Neural cell (in vitro differentiated cells): ENCODE results near the gene CCL15. TPM values are rescaled to one million over a fixed set of nuclear protein-coding genes. Genes with fewer than 3 reads are reported as not detected.

Source experiments
- H2AFZ ChIP-seq: fragments of 200-600, 300-800 bp; sonication (generic), shearing (Covaris generic); 2 replicates; pipeline ENCODE4 v1.6.0; 2014; ENCODE audit warnings: low read depth, mild to moderate bottlenecking, antibody characterized with exemption, low read length, moderate library complexity
- H3F3A ChIP-seq: fragments of 200-600 bp; shearing (Covaris generic); 2 replicates; pipeline ENCODE4 v1.6.1; 2016; ENCODE audit warnings: mild to moderate bottlenecking, moderate library complexity, mixed read lengths, antibody characterized with exemption, low read length; ENCODE audit not compliant: insufficient read depth, poor library complexity, severe bottlenecking
- H3K27ac ChIP-seq: fragments of 200-600, 300-800 bp; sonication (generic), shearing (Covaris generic); 2 replicates; pipeline ENCODE4 v1.5.1; 2014; ENCODE audit warnings: mild to moderate bottlenecking, low read length, moderate library complexity
- H3K27me3 ChIP-seq: fragments of 300-800, 200-600 bp; sonication (generic), shearing (Covaris generic); 2 replicates; pipeline ENCODE4 v1.6.0; 2014; ENCODE audit warnings: mild to moderate bottlenecking, low read depth, low read length, moderate library complexity; ENCODE audit not compliant: insufficient read depth
- H3K36me3 ChIP-seq: fragments of 300-800, 200-600 bp; sonication (generic), shearing (Covaris generic); 2 replicates; pipeline ENCODE4 v1.5.1; 2014; ENCODE audit warnings: mild to moderate bottlenecking, antibody characterized with exemption, low read length, moderate library complexity; ENCODE audit not compliant: insufficient read depth
- H3K4me2 ChIP-seq: fragments of 300-800, 200-600 bp; sonication (generic), shearing (Covaris generic); 2 replicates; pipeline ENCODE4 v1.6.0; 2014; ENCODE audit warnings: mild to moderate bottlenecking, low read length
- H3K4me3 ChIP-seq: fragments of 300-800, 200-600 bp; sonication (generic), shearing (Covaris generic); 2 replicates; pipeline ENCODE4 v1.5.1; 2014; ENCODE audit warnings: mild to moderate bottlenecking, low read length, moderate library complexity
- H3K79me2 ChIP-seq: fragments of 200-600 bp; shearing (Covaris generic); replicated peaks from 2 replicates; pipeline ENCODE4 v1.6.0; 2014; ENCODE audit warnings: mild to moderate bottlenecking, low read length, moderate library complexity; ENCODE audit not compliant: insufficient read depth
- H3K9ac ChIP-seq: fragments of 300-800, 200-600 bp; sonication (generic), shearing (Covaris generic); 2 replicates; pipeline ENCODE4 v1.6.1; 2016; ENCODE audit warnings: mild to moderate bottlenecking, low read length, mixed read lengths
- H3K9me2 ChIP-seq: fragments of 200-600 bp; shearing (Covaris generic); 2 replicates; pipeline ENCODE4 v1.6.1; 2016; ENCODE audit warnings: mild to moderate bottlenecking, low read length, mixed read lengths; ENCODE audit not compliant: insufficient read depth
- H3K9me3 ChIP-seq: fragments of 200-600, 300-800 bp; sonication (generic), shearing (Covaris generic); 2 replicates; pipeline ENCODE4 v1.6.1; 2016; ENCODE audit warnings: mild to moderate bottlenecking, mixed run types, low read length, moderate library complexity, mixed read lengths
- H4K20me1 ChIP-seq: fragments of 200-600 bp; shearing (Covaris generic); 2 replicates; pipeline ENCODE4 v1.6.1; 2016; ENCODE audit warnings: mild to moderate bottlenecking, mixed run types; ENCODE audit not compliant: insufficient read depth
- EP300 ChIP-seq: fragments of 450-650 bp; conservative IDR thresholded peaks from 2 replicates; pipeline ENCODE4 v1.6.1; 2014; ENCODE audit warnings: antibody characterized with exemption, mild to moderate bottlenecking, moderate library complexity; ENCODE audit not compliant: poor library complexity, severe bottlenecking
- EZH2 ChIP-seq: fragments of 200-600, 300-800 bp; shearing (Covaris generic), sonication (generic); IDR thresholded peaks from 2 replicates; pipeline ENCODE4 v1.6.1; 2014; ENCODE audit warnings: antibody characterized with exemption, low read length, borderline replicate concordance, mild to moderate bottlenecking; ENCODE audit not compliant: insufficient read depth, poor library complexity, severe bottlenecking
- MXI1 ChIP-seq: fragments of 450-650 bp; conservative IDR thresholded peaks from 2 replicates; pipeline ENCODE4 v1.6.1; 2014; ENCODE audit warnings: antibody characterized with exemption, mild to moderate bottlenecking; ENCODE audit not compliant: poor library complexity, severe bottlenecking
- POLR2AphosphoS5 ChIP-seq: IDR thresholded peaks from 2 replicates; pipeline ENCODE4 v1.6.1; 2012
- RAD21 ChIP-seq: fragments of 450-650 bp; conservative IDR thresholded peaks from 2 replicates; pipeline ENCODE4 v1.6.1; 2014; ENCODE audit warnings: antibody characterized with exemption, mild to moderate bottlenecking, moderate library complexity
- SMC3 ChIP-seq: fragments of 450-650 bp; conservative IDR thresholded peaks from 2 replicates; pipeline ENCODE4 v1.6.1; 2014; ENCODE audit warnings: antibody characterized with exemption, mild to moderate bottlenecking, moderate library complexity; ENCODE audit not compliant: poor library complexity
- TAF1 ChIP-seq: IDR thresholded peaks from 2 replicates; pipeline ENCODE4 v1.6.1; 2012; ENCODE audit warnings: low read depth
- polyA plus RNA-seq: library from polyadenylated mRNA; depleted of rRNA; stranded (reverse); fragments of >200 nt; gene quantifications from 2 replicates; pipeline ENCODE4 v1.2.3, GENCODE V29; 2014
- TF ChIP-seq, protein P1 (sequence below): IDR thresholded peaks from 2 replicates; pipeline ENCODE4 v1.6.1; 2012; ENCODE audit warnings: borderline replicate concordance
- TF ChIP-seq, protein P2 (sequence below): fragments of 450-650 bp; IDR thresholded peaks from 2 replicates; pipeline ENCODE4 v1.5.1; 2014; ENCODE audit warnings: antibody characterized with exemption, mild to moderate bottlenecking, moderate library complexity; ENCODE audit not compliant: poor library complexity, severe bottlenecking

Gene CCL15
- polyA plus RNA-seq, 1 donor from 2014 or later = not detected

DNA sequence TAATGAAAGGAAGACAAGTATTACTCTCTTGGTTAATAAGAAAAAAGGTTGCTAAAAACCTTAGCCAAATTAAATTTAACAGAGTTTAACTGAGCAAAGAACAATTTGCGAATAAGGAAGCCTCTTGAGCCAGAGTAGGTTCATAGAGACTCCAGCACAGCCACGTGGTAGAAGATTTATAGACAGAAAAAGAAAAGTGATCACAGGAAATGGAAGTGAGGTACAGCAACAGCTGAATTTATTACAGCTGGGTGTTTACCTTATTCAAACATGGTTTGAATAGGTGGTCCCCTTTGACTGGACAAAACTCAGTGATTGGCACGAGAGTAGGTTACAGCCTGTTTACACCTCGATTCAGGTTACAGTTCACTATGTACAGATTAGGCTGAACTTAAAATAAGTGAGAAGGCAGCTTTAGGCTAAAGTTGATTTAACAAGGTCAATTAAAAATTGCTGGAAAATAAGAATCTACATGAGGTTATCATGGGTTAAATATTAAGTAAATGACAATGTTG lies 3.3 kb upstream of the CCL15 start:
- TF ChIP-seq EP300 = no peak
- Histone ChIP-seq H2AFZ (no peak overlapping the region), H3K4me3 (no peak overlapping the region), H3K9me2 (no peaks in the 10 kb centered on the region), H3K9ac (no peak overlapping the region), H3K79me2 (no peaks in the 10 kb centered on the region), H3F3A (no peaks in the 10 kb centered on the region), H3K4me2 (no peak overlapping the region), H3K36me3 (no peaks in the 10 kb centered on the region), H3K9me3 (no peaks in the 10 kb centered on the region), H4K20me1 (no peaks in the 10 kb centered on the region), H3K27ac (no peak overlapping the region), H3K27me3 (no peaks in the 10 kb centered on the region)

DNA sequence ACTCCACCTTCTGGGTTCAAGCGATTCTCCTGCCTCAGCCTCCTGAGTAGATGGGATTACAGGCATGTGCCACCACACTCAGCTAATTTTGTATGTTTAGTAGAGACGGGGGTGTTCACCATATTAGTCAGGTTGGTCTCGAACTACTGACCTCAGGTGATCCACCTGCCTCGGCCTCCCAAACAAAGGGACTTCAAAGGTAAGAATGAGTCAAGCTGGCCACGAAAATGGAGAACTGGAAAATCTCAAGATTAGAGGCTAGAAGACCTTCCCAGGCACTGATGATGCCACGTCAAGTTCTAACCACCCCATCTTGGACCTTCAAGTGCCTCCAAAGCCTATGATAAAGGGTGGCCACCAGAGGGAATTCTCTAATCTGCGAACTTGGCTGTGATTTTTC lies 1.3 kb upstream of the CCL15 start:
- H4K20me1 ChIP-seq = no peaks in the 10 kb centered on the region
- TF ChIP-seq, protein P1, sequence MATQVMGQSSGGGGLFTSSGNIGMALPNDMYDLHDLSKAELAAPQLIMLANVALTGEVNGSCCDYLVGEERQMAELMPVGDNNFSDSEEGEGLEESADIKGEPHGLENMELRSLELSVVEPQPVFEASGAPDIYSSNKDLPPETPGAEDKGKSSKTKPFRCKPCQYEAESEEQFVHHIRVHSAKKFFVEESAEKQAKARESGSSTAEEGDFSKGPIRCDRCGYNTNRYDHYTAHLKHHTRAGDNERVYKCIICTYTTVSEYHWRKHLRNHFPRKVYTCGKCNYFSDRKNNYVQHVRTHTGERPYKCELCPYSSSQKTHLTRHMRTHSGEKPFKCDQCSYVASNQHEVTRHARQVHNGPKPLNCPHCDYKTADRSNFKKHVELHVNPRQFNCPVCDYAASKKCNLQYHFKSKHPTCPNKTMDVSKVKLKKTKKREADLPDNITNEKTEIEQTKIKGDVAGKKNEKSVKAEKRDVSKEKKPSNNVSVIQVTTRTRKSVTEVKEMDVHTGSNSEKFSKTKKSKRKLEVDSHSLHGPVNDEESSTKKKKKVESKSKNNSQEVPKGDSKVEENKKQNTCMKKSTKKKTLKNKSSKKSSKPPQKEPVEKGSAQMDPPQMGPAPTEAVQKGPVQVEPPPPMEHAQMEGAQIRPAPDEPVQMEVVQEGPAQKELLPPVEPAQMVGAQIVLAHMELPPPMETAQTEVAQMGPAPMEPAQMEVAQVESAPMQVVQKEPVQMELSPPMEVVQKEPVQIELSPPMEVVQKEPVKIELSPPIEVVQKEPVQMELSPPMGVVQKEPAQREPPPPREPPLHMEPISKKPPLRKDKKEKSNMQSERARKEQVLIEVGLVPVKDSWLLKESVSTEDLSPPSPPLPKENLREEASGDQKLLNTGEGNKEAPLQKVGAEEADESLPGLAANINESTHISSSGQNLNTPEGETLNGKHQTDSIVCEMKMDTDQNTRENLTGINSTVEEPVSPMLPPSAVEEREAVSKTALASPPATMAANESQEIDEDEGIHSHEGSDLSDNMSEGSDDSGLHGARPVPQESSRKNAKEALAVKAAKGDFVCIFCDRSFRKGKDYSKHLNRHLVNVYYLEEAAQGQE = no peak
- no peak for TF ChIP-seq RAD21
- TF ChIP-seq, protein P2, sequence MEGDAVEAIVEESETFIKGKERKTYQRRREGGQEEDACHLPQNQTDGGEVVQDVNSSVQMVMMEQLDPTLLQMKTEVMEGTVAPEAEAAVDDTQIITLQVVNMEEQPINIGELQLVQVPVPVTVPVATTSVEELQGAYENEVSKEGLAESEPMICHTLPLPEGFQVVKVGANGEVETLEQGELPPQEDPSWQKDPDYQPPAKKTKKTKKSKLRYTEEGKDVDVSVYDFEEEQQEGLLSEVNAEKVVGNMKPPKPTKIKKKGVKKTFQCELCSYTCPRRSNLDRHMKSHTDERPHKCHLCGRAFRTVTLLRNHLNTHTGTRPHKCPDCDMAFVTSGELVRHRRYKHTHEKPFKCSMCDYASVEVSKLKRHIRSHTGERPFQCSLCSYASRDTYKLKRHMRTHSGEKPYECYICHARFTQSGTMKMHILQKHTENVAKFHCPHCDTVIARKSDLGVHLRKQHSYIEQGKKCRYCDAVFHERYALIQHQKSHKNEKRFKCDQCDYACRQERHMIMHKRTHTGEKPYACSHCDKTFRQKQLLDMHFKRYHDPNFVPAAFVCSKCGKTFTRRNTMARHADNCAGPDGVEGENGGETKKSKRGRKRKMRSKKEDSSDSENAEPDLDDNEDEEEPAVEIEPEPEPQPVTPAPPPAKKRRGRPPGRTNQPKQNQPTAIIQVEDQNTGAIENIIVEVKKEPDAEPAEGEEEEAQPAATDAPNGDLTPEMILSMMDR = no peak
- no peak for TF ChIP-seq TAF1
- TF ChIP-seq MXI1 = no peak
- TF ChIP-seq SMC3 = no peak

DNA sequence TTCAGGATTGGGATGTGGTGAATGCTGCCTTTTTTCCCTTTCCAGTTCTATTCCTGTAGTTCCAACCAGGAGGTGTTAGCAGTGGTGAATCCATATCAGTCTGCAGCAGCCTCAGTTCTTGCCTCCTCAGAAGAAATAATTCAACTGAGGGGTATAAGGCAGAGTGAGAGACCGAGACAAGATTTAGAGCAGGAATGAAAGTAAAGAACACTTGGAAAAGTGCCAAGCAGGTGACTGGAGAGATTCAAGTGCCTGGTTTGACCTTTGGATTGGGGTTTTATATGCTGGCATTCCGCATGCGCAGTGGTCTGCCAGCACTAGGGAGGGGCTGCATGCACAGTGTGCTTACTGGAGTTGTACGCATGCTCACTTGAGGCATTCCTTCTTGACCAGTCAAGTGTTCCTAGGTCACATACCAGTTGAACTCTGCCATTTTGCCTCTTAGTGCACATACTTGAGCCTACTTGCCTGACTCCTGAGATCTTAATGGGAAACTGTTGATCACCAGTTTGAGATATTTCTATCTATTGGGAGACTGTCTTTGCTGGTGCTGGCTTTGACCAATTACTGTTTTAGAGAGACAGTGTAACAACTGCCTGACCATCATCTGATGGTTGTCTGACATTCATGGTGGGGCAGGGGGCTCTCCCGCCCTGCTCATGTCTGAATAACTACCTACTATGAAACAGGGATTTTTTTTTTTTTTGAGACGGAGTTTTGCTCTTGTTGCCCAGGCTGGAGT lies 680 bp upstream of the CCL15 start:
- Histone ChIP-seq H3K79me2 (no peaks in the 10 kb centered on the region), H3K4me2 (no peak overlapping the region), H3K9me3 (no peaks in the 10 kb centered on the region), H3K27ac (no peak overlapping the region), H3F3A (no peaks in the 10 kb centered on the region), H3K9ac (no peak overlapping the region), H3K36me3 (no peaks in the 10 kb centered on the region), H2AFZ (no peak overlapping the region), H3K4me3 (no peak overlapping the region), H4K20me1 (no peaks in the 10 kb centered on the region), H3K27me3 (no peaks in the 10 kb centered on the region), H3K9me2 (no peaks in the 10 kb centered on the region)
- TF ChIP-seq MXI1 (no peak), EP300 (no peak), POLR2AphosphoS5 (no peak), EZH2 (no peak), SMC3 (no peak), RAD21 (no peak), TAF1 (no peak)
- TF ChIP-seq, protein P2 = no peak
- TF ChIP-seq, protein P1 = no peak

More for the DNA sequence above, 1.3 kb upstream of the CCL15 start:
- no peaks in the 10 kb centered on the region for H3K36me3 ChIP-seq
- H3K9ac ChIP-seq = no peak overlapping the region
- no peak overlapping the region for H3K4me3 ChIP-seq
- H3K4me2 ChIP-seq = no peak overlapping the region
- no peak overlapping the region for H2AFZ ChIP-seq
- no peaks in the 10 kb centered on the region for H3F3A ChIP-seq
- H3K27ac ChIP-seq = no peak overlapping the region
- no peaks in the 10 kb centered on the region for H3K79me2 ChIP-seq
- H3K27me3 ChIP-seq = no peaks in the 10 kb centered on the region
- H3K9me3 ChIP-seq = no peaks in the 10 kb centered on the region
- no peaks in the 10 kb centered on the region for H3K9me2 ChIP-seq
